ENCODE data around the gene DZANK1.
"Not testable (repeated sequence)": the region's sequence is repeated elsewhere in the genome, so short reads cannot be mapped to it uniquely, and the experiment has no call there.

DZANK1 gene

DNA sequence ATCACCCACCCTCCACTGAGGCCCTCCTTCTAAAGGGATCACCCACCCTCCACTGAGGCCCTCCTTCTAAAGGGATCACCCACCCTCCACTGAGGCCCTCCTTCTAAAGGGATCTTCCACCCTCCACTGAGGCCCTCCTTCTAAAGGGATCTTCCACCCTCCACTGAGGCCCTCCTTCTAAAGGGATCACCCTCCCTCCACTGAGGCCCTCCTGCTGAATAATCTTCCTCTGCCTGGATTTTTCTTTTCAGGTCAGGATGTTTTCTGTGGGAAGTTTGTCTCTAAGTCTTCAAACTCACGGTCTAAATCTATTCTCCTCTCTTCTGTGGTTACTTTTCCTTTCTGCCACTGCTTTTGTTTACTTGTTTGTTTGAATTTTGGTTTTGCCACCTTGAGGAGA is 34.8 kb upstream of the DZANK1 start:
- POLR2A ChIA-PET; H3K4me3 ChIP-seq (ENCODE audit: low read depth, low read length); H3K9me3 ChIP-seq (ENCODE audit: control insufficient read depth, insufficient read depth, low read depth, low read length); H3K36me3 ChIP-seq (ENCODE audit: control insufficient read depth in 2 of 2, insufficient read depth in 1 of 2, low read length in 2 of 2); H3K27ac ChIP-seq (ENCODE audit: extremely low read depth, low read depth, low read length); H3K4me1 ChIP-seq (ENCODE audit: control insufficient read depth, insufficient read depth, low read length); CTCF ChIA-PET: not testable (repeated sequence)
- TF ChIP-seq ZNF335 (tag by site-specific recombination; conservative IDR thresholded peaks at IDR 0.05), result 0 out of 2 replicates have a peak, but pooled peaks have one; percentile 15
- TF ChIP-seq ZNF341 (tag by site-specific recombination; IDR thresholded peaks at IDR 0.05; ENCODE audit: low read depth), result peak; percentile 91

DNA sequence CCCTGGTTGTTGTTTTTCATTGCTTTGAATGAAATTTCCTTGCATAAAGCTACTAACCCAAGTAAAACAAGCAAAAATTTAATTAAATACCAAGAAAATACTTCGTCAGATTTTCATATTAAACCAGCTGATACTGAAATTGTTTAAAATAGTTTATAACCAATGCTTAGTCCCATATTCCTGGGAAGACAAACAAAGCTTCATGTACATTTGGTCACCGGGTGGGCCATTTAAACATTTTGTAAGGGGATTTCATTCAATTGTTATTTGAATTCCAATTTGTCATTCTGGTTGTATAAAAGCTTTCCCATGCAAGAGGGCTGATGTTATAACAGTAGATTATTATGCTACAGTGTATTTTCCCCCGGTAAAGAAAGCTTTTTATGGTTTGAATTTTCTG is 30.8 kb upstream of the DZANK1 start:
- ChIA-PET CTCF (interaction anchor here (0.8 kb wide), 1 partner anchor 790 kb away, joined by 3 read pairs; no protein-coding TSS in a partner anchor), POLR2A (interaction anchor here (1.3 to 4.8 kb wide), 3 partner anchors 9 to 54 kb away, joined by 4 to 90 read pairs (median 13); partner anchors contain the start of genes DZANK1, POLR3F and SEC23B)
- TF ChIP-seq ZNF23 (tag by site-specific recombination; IDR thresholded peaks at IDR 0.05; ENCODE audit: borderline replicate concordance) (no peak), BCL11A (tag by site-specific recombination; IDR thresholded peaks at IDR 0.05; ENCODE audit: low read depth) (no peak)
- TF ChIP-seq, protein P1, sequence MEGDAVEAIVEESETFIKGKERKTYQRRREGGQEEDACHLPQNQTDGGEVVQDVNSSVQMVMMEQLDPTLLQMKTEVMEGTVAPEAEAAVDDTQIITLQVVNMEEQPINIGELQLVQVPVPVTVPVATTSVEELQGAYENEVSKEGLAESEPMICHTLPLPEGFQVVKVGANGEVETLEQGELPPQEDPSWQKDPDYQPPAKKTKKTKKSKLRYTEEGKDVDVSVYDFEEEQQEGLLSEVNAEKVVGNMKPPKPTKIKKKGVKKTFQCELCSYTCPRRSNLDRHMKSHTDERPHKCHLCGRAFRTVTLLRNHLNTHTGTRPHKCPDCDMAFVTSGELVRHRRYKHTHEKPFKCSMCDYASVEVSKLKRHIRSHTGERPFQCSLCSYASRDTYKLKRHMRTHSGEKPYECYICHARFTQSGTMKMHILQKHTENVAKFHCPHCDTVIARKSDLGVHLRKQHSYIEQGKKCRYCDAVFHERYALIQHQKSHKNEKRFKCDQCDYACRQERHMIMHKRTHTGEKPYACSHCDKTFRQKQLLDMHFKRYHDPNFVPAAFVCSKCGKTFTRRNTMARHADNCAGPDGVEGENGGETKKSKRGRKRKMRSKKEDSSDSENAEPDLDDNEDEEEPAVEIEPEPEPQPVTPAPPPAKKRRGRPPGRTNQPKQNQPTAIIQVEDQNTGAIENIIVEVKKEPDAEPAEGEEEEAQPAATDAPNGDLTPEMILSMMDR (tag by site-specific recombination; IDR thresholded peaks at IDR 0.05), result no peak
- Histone ChIP-seq H3K4me1 (ENCODE audit: control insufficient read depth, insufficient read depth, low read length) (no peaks in the 10 kb centered on the region; the same call in 1 of the 2 replicates), H3K27ac (ENCODE audit: extremely low read depth, low read depth, low read length) (no peak overlapping the region), H3K4me3 (ENCODE audit: low read depth, low read length) (no peak overlapping the region), H3K9me3 (ENCODE audit: control insufficient read depth, insufficient read depth, low read depth, low read length) (no peaks in the 10 kb centered on the region), H3K36me3 (ENCODE audit: control insufficient read depth in 2 of 2, insufficient read depth in 1 of 2, low read length in 2 of 2) (peaks cover 0 to 14% of the 10 kb centered on the region in 2 experiments; a peak in 1 of 3 replicates)

DNA sequence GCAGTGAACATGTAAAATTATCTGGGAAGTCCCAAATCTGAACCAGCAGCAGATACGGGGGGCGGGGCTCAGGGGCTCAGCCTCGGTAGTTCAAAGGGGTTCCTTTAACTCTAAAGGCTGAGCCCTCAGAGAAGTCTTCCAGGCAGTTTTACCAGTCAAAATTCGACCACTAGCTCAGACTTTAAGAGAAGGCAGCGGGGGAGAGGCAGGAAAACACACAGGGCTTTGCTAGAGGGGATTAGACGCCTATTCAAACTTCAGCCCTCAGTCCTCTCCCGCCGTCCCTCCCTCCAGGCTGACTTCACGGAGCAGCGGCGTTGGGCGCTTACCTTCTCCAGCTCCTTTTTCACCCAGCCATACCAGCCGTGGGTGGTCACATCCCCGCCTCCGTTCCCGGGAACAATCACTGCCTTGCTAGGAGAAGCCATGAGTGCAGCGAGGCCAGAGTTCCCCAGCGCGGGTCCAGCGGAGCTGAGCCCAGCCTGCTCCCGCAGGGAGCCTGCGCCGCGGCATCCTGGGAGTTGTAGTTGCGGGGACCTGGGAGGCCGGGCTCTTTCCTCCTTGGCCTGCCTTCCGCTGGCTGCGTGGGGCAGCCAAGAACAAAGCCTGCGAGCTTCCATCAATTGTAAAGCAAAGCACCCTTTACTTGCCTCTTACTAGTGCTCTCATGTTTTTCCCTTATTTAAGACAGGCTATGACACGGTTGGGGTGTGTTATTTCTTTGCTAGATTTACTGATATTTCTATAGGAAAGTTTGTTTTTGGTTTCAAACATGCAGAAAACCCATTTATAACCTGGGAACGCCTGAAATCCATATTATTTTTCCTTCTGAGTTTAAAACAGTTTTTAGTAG is 30.1 kb upstream of the DZANK1 start, which contains the start of gene RBBP9:
RBBP9 (minus strand) TSS at position 486 of the 853 bp plus-strand sequence; CDS start at position 428, 58 bp downstream.
- H3K27ac ChIP-seq (ENCODE audit: extremely low read depth, low read depth, low read length), result peak within 1 kb of the TSS; percentile 66; the same call in 1 of the 2 replicates
- peak within 1 kb of the TSS; percentile 98 for H3K4me3 ChIP-seq (ENCODE audit: low read depth, low read length)
- H3K4me1 ChIP-seq (ENCODE audit: control insufficient read depth, insufficient read depth, low read length), result no peaks in the 10 kb centered on the region; the same call in 1 of the 2 replicates
- H3K9me3 ChIP-seq (ENCODE audit: control insufficient read depth, insufficient read depth, low read depth, low read length), result no peaks in the 10 kb centered on the region
- ChIA-PET POLR2A (interaction anchor here (1.3 to 4.8 kb wide), 4 partner anchors 10 to 208 kb away, joined by 4 to 90 read pairs (median 8); partner anchors contain the start of genes DZANK1, POLR3F, SEC23B and ZNF133), CTCF (interaction anchor here (0.5 to 0.8 kb wide), 3 partner anchors 24 to 1512 kb away, joined by 3 to 7 read pairs (median 4); no protein-coding TSS in a partner anchor)
- H3K36me3 ChIP-seq (ENCODE audit: control insufficient read depth in 2 of 2, insufficient read depth in 1 of 2, low read length in 2 of 2), result peaks cover 0 to 18% of the 10 kb centered on the region in 2 experiments; a peak in 1 of 3 replicates
- peak; percentile 77 for TF ChIP-seq KLF8 (tag by site-specific recombination; IDR thresholded peaks at IDR 0.05)
- no peak for TF ChIP-seq ZNF530 (tag by site-specific recombination; IDR thresholded peaks at IDR 0.05; ENCODE audit: low read depth)
- TF ChIP-seq ZNF133 (tag by site-specific recombination; IDR thresholded peaks at IDR 0.05), result no peak
- TF ChIP-seq WT1 (tag by site-specific recombination; IDR thresholded peaks at IDR 0.05), result no peak
- TF ChIP-seq, protein P2, sequence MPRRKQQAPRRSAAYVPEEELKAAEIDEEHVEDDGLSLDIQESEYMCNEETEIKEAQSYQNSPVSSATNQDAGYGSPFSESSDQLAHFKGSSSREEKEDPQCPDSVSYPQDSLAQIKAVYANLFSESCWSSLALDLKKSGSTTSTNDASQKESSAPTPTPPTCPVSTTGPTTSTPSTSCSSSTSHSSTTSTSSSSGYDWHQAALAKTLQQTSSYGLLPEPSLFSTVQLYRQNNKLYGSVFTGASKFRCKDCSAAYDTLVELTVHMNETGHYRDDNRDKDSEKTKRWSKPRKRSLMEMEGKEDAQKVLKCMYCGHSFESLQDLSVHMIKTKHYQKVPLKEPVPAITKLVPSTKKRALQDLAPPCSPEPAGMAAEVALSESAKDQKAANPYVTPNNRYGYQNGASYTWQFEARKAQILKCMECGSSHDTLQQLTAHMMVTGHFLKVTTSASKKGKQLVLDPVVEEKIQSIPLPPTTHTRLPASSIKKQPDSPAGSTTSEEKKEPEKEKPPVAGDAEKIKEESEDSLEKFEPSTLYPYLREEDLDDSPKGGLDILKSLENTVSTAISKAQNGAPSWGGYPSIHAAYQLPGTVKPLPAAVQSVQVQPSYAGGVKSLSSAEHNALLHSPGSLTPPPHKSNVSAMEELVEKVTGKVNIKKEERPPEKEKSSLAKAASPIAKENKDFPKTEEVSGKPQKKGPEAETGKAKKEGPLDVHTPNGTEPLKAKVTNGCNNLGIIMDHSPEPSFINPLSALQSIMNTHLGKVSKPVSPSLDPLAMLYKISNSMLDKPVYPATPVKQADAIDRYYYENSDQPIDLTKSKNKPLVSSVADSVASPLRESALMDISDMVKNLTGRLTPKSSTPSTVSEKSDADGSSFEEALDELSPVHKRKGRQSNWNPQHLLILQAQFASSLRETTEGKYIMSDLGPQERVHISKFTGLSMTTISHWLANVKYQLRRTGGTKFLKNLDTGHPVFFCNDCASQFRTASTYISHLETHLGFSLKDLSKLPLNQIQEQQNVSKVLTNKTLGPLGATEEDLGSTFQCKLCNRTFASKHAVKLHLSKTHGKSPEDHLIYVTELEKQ (tag by site-specific recombination; IDR thresholded peaks at IDR 0.05; ENCODE audit: borderline replicate concordance), result no peak
- peak; percentile 76 for TF ChIP-seq ZBTB48 (tag by site-specific recombination; IDR thresholded peaks at IDR 0.05)
- no peak for TF ChIP-seq ZNF423 (tag by site-specific recombination; IDR thresholded peaks at IDR 0.05)
- TF ChIP-seq ZNF221 (tag by site-specific recombination; IDR thresholded peaks at IDR 0.05; ENCODE audit: borderline replicate concordance), result 0 out of 2 replicates have a peak, but pooled peaks have one; percentile 20
- TF ChIP-seq, protein P3, sequence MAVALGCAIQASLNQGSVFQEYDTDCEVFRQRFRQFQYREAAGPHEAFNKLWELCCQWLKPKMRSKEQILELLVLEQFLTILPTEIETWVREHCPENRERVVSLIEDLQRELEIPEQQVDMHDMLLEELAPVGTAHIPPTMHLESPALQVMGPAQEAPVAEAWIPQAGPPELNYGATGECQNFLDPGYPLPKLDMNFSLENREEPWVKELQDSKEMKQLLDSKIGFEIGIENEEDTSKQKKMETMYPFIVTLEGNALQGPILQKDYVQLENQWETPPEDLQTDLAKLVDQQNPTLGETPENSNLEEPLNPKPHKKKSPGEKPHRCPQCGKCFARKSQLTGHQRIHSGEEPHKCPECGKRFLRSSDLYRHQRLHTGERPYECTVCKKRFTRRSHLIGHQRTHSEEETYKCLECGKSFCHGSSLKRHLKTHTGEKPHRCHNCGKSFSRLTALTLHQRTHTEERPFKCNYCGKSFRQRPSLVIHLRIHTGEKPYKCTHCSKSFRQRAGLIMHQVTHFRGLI (tag by site-specific recombination; IDR thresholded peaks at IDR 0.05), result peak; percentile 98
- no peak for TF ChIP-seq ZBTB21 (tag by site-specific recombination; IDR thresholded peaks at IDR 0.05)
- TF ChIP-seq ZNF747 (tag by site-specific recombination; IDR thresholded peaks at IDR 0.05), result no peak
- TF ChIP-seq, protein P4, sequence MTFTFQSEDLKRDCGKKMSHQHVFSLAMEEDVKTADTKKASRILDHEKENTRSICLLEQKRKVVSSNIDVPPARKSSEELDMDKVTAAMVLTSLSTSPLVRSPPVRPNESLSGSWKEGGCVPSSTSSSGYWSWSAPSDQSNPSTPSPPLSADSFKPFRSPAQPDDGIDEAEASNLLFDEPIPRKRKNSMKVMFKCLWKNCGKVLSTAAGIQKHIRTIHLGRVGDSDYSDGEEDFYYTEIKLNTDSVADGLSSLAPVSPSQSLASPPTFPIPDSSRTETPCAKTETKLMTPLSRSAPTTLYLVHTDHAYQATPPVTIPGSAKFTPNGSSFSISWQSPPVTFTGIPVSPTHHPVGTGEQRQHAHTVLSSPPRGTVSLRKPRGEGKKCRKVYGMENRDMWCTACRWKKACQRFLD (tag by site-specific recombination; IDR thresholded peaks at IDR 0.05), result no peak
- TF ChIP-seq ZNF174 (tag by site-specific recombination; IDR thresholded peaks at IDR 0.05), result no peak
- TF ChIP-seq ZNF626 (tag by site-specific recombination; IDR thresholded peaks at IDR 0.05), result no peak
- no peak for TF ChIP-seq ZFP3 (tag by site-specific recombination; IDR thresholded peaks at IDR 0.05; ENCODE audit: low read depth)

Data from HEK293 (cell line).